SJCRH30 (cell line): ENCODE data around the gene CYP26C1. TPM values are rescaled to one million over a fixed set of nuclear protein-coding genes. Genes with fewer than 3 reads are reported as not detected.

Experiments used
- DNase-seq, 2 experiments: peaks; one replicate each; pipeline ENCODE4 v3.0.0-alpha.2; 2015 to 2020
- H3K27ac ChIP-seq: fragments of 250-450 bp; sonication (Bioruptor Pico); 2 replicates; pipeline ENCODE4 v1.5.1; 2020; ENCODE audit warnings: mild to moderate bottlenecking, moderate library complexity
- H3K27me3 ChIP-seq: fragments of 250-450 bp; sonication (Bioruptor Pico); 2 replicates; pipeline ENCODE4 v1.5.1; 2020; ENCODE audit warnings: mild to moderate bottlenecking, moderate library complexity
- H3K36me3 ChIP-seq: fragments of 250-450 bp; sonication (Bioruptor Pico); 2 replicates; pipeline ENCODE4 v1.5.1; 2020; ENCODE audit warnings: mild to moderate bottlenecking, moderate library complexity
- H3K4me1 ChIP-seq: fragments of 250-450 bp; sonication (Bioruptor Pico); 2 replicates; pipeline ENCODE4 v1.5.1; 2020; ENCODE audit warnings: mild to moderate bottlenecking, moderate library complexity
- H3K4me3 ChIP-seq: fragments of 250-450 bp; sonication (Bioruptor Pico); 2 replicates; pipeline ENCODE4 v1.5.1; 2020; ENCODE audit warnings: mild to moderate bottlenecking, moderate library complexity
- H3K9me3 ChIP-seq: fragments of 250-450 bp; sonication (Bioruptor Pico); replicated peaks from 2 replicates; pipeline ENCODE4 v1.5.1; 2020; ENCODE audit warnings: mild to moderate bottlenecking, moderate library complexity
- total RNA-seq: library from RNA; depleted of rRNA; stranded (reverse); fragments of >200 nt; shearing (Covaris generic); gene quantifications from 2 replicates; pipeline ENCODE4 v1.2.3, GENCODE V29; 2014

The CYP26C1 gene
- total RNA-seq, 1 experiment from 2014 or later, result not detected

DNA sequence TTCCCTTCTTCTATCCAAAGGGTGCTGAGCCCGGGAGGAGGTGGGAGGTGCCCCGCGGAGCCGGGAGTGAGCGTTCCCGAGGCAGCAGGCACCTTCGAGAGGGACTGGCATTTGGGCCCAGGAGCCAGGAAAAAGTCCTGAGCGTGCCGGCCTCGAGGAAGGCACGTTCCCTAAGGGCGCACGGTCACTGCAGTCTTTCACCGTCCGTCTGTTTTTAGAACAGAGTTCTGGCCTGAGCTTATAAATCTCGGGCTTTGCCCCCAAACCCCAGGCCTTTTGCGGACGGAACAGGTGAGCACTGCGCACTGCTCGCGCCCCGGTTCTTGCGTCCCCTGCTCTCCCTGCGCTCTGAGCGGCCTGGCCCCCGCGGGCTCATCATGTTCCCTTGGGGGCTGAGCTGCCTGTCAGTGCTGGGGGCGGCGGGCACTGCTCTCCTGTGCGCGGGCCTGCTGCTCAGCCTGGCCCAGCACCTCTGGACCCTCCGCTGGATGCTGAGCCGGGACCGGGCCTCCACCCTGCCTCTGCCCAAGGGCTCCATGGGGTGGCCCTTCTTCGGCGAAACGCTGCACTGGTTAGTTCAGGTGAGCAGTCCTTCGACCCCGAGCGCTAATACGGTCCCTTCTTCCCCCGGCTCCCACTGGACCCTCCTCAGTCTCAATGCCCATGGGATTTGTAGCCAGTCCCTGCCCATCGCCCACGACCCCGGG, 442 bp downstream of the CYP26C1 start:
- H3K9me3 ChIP-seq, result no peaks in the 10 kb centered on the region
- no peak overlapping the region for H3K27ac ChIP-seq
- H3K36me3 ChIP-seq, result no peaks in the 10 kb centered on the region
- no peaks in the 10 kb centered on the region for H3K27me3 ChIP-seq
- DNase-seq, result no peak
- H3K4me1 ChIP-seq, result peaks cover 3% of the 10 kb centered on the region; the same call in 1 of the 2 replicates
- no peak overlapping the region for H3K4me3 ChIP-seq

DNA sequence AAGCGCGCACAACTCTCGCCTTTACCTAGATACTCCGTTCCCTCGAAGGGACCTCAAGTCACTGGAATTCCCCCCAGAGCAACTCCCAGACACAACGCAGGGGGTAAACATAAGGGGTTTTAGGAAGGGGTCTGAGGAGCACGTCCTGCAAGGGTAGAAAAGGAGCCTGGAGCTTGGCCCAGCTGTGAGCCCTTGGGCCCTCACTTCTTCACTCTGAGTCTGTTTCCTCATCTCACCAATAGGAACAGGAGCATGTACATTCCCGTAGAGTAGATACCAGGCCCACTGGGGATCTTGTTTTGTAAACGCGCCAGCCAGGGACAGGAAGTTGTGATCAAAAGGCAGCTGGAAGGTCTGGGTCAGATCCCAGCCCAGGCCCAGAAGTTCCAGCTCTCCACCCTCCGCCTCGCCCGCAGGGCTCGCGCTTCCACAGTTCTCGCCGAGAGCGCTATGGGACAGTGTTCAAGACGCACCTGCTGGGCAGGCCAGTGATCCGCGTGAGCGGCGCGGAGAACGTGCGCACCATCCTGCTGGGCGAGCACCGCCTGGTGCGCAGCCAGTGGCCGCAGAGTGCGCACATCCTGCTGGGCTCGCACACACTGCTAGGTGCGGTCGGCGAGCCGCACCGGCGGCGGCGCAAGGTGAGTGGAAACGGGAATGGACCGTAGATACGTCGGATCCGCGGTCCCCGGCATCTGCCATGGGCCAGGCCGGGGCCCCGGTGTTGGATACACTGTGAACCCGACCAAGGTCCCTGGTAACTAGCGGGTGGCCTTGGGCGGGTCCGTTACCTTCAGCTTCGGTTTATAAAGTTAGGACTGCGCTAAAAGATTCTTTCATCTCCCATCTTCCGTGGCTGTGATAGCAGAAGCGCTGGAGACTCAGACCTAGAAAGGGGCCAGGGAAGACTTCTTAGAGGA, 1.3 kb downstream of the CYP26C1 start:
- H3K27ac ChIP-seq, result no peak overlapping the region
- H3K9me3 ChIP-seq, result no peaks in the 10 kb centered on the region
- no peak for DNase-seq
- no peak overlapping the region for H3K4me3 ChIP-seq
- H3K36me3 ChIP-seq, result no peaks in the 10 kb centered on the region
- no peaks in the 10 kb centered on the region for H3K27me3 ChIP-seq
- peaks cover 3% of the 10 kb centered on the region; the same call in 1 of the 2 replicates for H3K4me1 ChIP-seq

DNA sequence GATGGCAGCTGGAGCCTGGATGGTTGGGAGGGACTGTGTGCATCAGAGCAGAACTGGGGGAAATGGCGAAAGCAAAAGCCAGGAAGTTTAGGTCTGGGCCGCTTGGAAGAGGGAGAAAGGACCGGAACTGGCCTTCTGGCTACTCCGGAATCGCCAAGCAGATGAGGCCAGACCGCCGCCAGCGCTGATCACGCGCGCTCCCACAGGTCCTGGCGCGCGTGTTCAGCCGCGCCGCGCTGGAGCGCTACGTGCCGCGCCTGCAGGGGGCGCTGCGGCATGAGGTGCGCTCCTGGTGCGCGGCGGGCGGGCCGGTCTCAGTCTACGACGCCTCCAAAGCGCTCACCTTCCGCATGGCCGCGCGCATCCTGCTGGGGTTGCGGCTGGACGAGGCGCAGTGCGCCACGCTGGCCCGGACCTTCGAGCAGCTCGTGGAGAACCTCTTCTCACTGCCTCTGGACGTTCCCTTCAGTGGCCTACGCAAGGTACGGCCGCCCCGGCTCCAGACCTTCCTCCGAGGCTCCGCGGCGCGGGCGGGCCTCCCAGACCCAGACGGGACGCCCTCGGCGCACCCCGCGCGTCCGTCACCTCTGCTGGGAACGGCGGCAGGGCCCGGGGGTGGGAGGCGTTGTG, 2.0 kb downstream of the CYP26C1 start:
- Histone ChIP-seq H3K36me3 (no peaks in the 10 kb centered on the region), H3K27ac (no peak overlapping the region), H3K27me3 (no peaks in the 10 kb centered on the region), H3K4me3 (no peak overlapping the region), H3K4me1 (peaks cover 3% of the 10 kb centered on the region; the same call in 1 of the 2 replicates), H3K9me3 (no peaks in the 10 kb centered on the region)
- no peak for DNase-seq

DNA sequence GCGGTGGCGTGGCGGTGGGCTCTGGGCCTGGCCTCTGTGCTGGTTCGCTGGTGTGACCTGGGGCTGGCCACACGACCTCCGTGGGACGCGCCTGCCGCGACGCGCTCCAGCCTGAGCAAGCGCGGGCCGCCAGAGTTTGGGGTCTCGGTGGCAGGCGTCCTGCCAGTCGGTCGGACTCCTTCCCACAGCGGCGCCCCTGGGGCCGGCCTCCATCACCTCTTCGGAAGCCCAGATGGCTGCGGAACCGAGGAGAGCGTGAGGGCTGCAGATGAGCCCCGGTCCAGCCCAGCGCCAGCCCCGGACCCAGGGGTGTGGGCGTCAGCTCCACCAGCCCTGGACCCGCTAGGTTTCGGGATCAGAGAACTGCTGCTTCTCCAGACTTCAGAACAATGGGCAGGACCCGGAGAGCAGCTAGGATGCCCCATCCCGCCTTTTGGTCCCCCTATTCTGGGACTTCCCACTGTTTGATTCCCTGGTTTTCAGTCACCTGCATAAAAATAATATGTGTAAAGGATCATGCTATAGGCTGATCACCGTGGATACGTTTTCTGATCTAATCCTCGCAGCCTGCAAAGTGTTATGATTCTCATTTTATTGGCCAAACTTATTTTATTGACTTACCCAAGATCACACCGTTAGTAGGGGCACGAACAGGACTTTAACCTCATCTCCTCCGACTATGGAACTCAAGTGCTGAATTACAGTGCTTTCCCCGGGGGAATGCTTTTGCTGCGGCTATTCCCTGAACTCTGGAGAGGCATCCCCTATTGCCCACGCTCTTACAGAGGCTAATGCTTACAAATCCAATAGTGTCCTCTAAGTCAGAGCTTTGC, 2.8 kb downstream of the CYP26C1 start:
- DNase-seq, result no peak
- Histone ChIP-seq H3K4me1 (peaks cover 3% of the 10 kb centered on the region; the same call in 1 of the 2 replicates), H3K27ac (no peak overlapping the region), H3K27me3 (no peaks in the 10 kb centered on the region), H3K36me3 (no peaks in the 10 kb centered on the region), H3K4me3 (no peak overlapping the region), H3K9me3 (no peaks in the 10 kb centered on the region)

DNA sequence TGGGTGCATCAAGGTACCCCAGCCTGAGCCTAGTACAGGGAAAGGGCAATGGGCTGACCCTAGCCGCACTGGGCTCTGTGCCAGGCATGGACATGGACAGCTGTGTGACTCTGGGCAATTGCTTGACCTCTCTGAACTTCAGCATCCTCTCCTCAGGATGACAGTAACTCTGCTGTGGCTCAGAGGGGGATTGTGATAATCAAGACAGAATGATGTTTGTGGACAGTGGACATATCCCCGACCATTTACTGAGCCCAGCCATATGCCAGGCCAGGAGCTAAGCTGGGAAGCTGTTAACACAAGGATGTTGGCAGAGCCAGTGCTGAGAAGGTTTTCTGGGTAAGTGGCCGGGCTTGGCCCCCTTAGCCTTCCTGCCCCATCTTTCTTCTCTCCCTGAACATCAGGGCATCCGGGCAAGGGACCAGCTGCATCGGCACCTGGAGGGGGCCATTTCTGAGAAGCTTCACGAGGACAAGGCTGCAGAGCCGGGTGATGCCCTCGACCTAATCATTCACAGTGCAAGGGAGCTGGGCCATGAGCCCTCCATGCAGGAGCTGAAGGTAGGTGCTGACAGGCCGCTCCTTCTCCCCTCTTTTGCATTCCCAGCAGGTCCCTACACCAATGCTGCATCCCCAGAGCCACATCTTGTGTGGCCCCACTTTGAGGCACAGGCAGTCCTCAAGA, 3.5 kb downstream of the CYP26C1 start:
- no peaks in the 10 kb centered on the region for H3K9me3 ChIP-seq
- H3K36me3 ChIP-seq, result no peaks in the 10 kb centered on the region
- no peak overlapping the region for H3K4me3 ChIP-seq
- H3K27ac ChIP-seq, result no peak overlapping the region
- no peaks in the 10 kb centered on the region for H3K27me3 ChIP-seq
- H3K4me1 ChIP-seq, result peaks cover 2% of the 10 kb centered on the region; the same call in 1 of the 2 replicates
- DNase-seq, result no peak

DNA sequence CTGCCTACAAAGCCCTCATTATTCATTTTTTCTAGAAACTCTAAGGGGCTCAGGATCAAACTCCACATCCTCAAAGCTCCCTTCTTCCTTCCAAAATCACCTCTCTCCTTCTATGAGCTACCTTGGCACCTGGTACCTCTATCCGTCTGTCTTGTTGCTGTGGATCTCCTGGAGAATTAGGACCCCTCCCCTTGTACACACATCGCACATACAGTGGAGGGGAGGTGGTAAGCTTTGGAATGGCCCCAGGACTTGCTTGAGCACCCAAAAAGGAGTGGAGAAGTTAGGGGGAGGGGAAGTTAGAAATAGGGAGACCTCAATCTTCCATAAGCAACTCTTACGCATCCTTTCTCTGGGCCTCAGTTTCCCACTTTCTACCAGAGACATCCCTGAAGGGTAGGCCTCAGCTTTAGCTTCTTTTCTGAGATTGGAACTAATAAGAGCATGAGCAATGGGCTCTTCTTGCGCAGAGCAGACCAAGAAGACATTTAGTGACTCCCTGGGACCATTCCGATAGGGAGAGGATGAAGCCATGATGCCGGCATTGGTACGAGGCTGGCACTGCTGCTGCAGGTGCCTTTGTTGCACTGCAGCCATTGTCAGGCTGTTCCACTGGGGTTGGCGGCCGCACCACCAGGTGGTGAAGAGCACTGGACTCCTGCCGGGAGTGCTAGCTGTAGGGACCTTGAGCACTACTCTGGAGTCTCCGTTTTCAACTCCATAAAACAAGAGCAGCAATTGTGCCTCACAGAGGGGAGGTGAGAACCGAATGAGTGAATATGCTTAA, 4.5 kb downstream of the CYP26C1 start:
- Histone ChIP-seq H3K27ac (no peak overlapping the region), H3K27me3 (no peaks in the 10 kb centered on the region), H3K9me3 (no peaks in the 10 kb centered on the region), H3K36me3 (no peaks in the 10 kb centered on the region), H3K4me3 (no peak overlapping the region), H3K4me1 (no peaks in the 10 kb centered on the region)
- DNase-seq, result no peak

DNA sequence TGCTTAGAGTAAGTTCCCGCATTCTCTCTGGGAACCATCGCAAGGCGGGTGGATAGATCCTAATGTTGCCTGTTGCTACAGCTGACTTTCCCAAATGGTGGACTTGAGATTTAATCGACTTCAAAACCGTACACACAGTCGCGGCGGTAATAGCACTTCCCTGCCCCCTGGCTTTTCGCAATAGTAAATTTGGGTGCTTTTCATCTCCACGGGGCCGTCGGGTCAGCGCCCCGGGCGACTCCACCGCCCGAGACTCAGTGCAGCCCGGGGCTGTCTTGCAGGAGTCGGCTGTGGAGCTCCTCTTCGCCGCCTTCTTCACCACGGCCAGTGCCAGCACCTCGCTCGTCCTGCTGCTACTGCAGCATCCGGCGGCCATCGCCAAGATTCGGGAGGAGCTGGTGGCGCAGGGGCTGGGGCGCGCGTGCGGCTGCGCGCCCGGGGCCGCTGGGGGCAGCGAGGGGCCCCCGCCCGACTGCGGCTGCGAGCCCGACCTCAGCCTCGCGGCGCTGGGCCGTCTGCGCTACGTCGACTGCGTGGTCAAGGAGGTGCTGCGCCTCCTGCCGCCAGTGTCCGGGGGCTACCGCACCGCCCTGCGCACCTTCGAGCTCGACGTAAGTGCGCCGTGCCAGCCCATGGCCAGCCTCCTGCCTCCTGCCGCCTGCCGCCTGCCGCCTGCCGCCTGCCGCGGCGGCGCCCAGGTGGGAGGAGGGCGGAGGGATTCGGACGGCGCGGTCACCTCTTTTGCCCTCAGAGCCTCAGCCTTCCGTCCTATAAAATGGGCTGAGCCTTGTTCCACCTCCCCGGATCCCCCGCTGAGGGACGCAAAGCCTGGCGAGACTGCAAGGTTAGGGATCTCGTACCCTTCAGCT, 5.3 kb downstream of the CYP26C1 start:
- Histone ChIP-seq H3K36me3 (no peaks in the 10 kb centered on the region), H3K4me3 (no peak overlapping the region), H3K27me3 (no peaks in the 10 kb centered on the region), H3K9me3 (no peaks in the 10 kb centered on the region), H3K4me1 (no peaks in the 10 kb centered on the region), H3K27ac (no peak overlapping the region)
- no peak for DNase-seq

DNA sequence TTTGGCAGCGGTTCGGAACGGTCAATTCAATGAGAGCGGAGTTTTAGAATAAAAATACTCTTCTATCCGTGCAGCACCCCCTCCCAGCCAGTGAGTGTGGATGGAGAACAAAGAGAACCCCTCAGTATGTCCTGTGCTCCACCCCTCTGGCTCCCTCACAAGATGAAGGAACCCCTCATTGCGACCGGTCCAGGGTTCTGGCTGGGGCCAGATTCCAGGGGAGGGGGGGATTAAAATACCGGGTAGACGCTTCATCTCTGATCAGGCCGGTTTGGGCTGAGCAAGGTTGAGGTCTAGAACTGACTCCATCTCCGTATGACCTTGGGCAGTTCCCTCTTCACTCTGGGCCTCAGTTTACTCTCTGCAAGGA, 5.9 kb downstream of the CYP26C1 start:
- H3K36me3 ChIP-seq, result no peaks in the 10 kb centered on the region
- no peak overlapping the region for H3K4me3 ChIP-seq
- no peak overlapping the region for H3K27ac ChIP-seq
- DNase-seq, result no peak
- no peaks in the 10 kb centered on the region for H3K27me3 ChIP-seq
- H3K4me1 ChIP-seq, result no peaks in the 10 kb centered on the region
- H3K9me3 ChIP-seq, result no peaks in the 10 kb centered on the region

DNA sequence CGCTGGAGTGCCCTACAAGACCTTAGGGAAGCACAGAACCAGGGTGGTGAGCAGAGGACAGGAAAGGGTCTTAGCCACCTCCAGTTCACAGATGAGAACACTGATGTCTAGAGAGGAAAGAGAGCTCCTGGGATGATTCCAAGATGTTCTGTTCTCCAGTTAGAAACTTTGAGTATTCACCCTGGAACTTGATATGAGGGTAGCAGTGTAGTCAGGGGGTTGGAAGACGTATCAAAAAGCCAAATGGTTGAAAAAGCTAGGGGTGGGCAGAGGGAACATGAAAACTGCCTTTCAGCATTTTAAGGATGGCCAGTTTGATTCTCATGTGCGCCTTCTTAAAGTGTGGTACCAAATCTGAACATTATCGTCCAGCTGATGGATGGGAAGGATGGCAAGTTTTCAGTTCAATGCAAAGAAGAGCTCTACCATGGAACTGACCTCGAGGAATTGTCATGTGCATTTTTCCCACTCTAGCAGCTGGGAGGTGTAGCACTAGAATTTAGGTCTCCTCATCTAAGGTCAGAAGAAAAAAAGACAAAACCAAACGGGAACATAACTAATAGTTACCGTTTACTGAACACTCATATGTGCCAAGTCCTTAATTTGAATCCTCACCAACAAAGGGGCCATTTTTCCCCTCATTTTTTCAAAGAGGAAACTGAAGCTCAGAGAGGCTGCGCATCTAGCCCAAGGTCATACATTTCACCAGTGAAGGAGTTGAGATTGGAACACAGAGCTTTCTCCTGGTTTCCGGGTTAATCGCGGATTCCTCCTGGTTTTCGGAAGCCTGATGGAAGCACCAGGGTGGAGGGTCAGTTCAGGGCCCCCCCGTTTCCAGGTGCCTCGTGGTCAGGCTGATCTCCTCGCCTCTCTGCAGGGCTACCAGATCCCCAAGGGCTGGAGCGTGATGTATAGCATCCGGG, 7.1 kb downstream of the CYP26C1 start:
- Histone ChIP-seq H3K4me1 (no peaks in the 10 kb centered on the region), H3K36me3 (no peaks in the 10 kb centered on the region), H3K4me3 (peak overlapping the region; percentile 31), H3K27me3 (no peaks in the 10 kb centered on the region), H3K27ac (no peak overlapping the region), H3K9me3 (no peaks in the 10 kb centered on the region)
- DNase-seq, result no peak

DNA sequence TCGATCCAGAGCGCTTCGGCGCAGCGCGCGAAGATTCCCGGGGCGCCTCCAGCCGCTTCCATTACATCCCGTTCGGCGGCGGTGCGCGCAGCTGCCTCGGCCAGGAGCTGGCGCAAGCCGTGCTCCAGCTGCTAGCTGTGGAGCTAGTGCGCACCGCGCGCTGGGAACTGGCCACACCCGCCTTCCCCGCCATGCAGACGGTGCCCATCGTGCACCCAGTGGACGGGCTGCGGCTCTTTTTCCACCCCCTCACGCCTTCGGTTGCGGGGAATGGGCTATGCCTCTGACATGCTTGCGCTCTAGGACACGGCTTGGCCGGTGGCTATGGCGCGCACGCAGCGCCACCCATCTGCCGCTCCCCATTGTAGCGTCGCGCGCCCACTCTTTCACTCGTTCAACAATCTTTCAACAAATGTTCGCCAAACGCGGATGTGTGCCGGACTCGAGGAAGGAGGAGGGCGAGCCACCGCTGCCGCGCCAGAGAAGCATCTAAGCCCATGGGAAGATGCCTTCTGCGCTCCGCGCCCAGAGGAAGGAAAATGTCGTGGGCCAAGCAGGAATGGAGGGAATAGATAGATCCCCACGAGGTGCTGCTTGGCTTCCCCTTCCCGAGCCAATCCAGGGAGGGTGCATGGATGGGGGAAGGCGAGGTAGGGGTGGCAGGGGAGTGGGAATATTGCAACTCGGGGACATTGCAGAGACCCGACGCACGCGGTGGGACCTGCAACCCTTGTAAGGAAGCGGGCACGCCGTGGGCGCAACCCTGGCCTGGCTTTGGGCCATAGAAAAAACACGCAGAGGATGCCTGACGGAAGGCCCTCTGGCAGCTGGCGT, 8.0 kb downstream of the CYP26C1 start:
- no peaks in the 10 kb centered on the region for H3K9me3 ChIP-seq
- no peak overlapping the region for H3K27ac ChIP-seq
- H3K27me3 ChIP-seq, result no peaks in the 10 kb centered on the region
- H3K4me3 ChIP-seq, result peak overlapping the region; percentile 31
- H3K36me3 ChIP-seq, result no peaks in the 10 kb centered on the region
- DNase-seq, result peak in 1 of 2 experiments; percentile 21
- no peaks in the 10 kb centered on the region for H3K4me1 ChIP-seq

DNA sequence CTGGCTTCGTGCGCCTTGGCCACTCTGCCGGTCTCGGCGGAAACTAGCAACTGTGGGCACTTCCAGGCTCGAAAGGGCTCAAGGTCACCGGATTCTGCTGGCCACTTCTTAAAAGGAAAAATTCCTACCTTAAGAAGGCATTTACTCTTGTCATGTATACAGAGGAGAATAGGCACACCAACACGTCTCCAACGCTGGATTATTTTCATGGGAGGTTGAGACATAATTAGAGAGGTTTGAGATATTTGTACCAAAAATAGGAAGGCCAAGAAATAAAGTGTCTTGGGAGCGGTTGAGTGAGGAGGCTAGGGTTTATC, 8.6 kb downstream of the CYP26C1 start:
- no peaks in the 10 kb centered on the region for H3K27me3 ChIP-seq
- H3K27ac ChIP-seq, result no peak overlapping the region
- no peak for DNase-seq
- no peaks in the 10 kb centered on the region for H3K4me1 ChIP-seq
- H3K9me3 ChIP-seq, result no peaks in the 10 kb centered on the region
- no peaks in the 10 kb centered on the region for H3K36me3 ChIP-seq
- no peak overlapping the region for H3K4me3 ChIP-seq
